HCT116 (cell line): ENCODE data around the gene MAOB. TPM values are rescaled to one million over a fixed set of nuclear protein-coding genes. Genes with fewer than 3 reads are reported as not detected.

Experiments used
- ATAC-seq: fragments of 200-7000 bp; cut with Tn5 transposase; 2 replicates; pipeline ENCODE4 v1.9.1; 2020; ENCODE audit warnings: mild to moderate bottlenecking, moderate library complexity
- BruUV-seq: library from RNA; stranded (reverse); fragments of 400-500 nt; replicated peaks from 2 replicates; lab custom pipeline; 2021; lab: Mats Ljungman, UMichigan
- CTCF ChIA-PET: fragments of 300-600 bp; sonication (Branson Sonifier 250); formaldehyde crosslinking; loops from one replicate; lab custom pipeline; 2021; ENCODE audit warnings: antibody characterized with exemption; lab: Charles Lee
- POLR2A ChIA-PET: fragments of 300-600, 350-600 bp; sonication (Branson Sonifier 250); formaldehyde crosslinking; loops from one replicate; lab custom pipeline; 2021; ENCODE audit warnings: antibody characterized with exemption; lab: Charles Lee
- RAD21 ChIA-PET, 2 experiments: fragments of 300-600 bp; sonication (Branson Sonifier 250); formaldehyde crosslinking; loops; one replicate each; lab custom pipeline; 2023; ENCODE audit warnings: low total read pairs in 2 of 2; ENCODE audit not compliant: uncharacterized antibody in 2 of 2, unreplicated experiment in 2 of 2, low non-redundant PET in 1 of 2; lab: Charles Lee
- DNase-seq: peaks from one replicate; pipeline ENCODE4 v3.0.0-alpha.2; 2010; ENCODE audit warnings: low read depth, low spot score
- H2AFZ ChIP-seq: fragments of 200-600 bp; shearing (Covaris generic), sonication (generic); 2 replicates; pipeline ENCODE4 v1.6.1; 2017; ENCODE audit warnings: low read depth, mixed run types, mixed read lengths, antibody characterized with exemption, low read length; ENCODE audit not compliant: poor library complexity, severe bottlenecking
- H3K27ac ChIP-seq: 2 replicates; pipeline ENCODE4 v1.5.1; 2012; ENCODE audit warnings: low read depth, low read length
- H3K27me3 ChIP-seq: fragments of 200-600 bp; sonication (generic); 2 replicates; pipeline ENCODE4 v1.6.1; 2016; ENCODE audit warnings: mixed run types, low read length, mixed read lengths; ENCODE audit not compliant: insufficient read depth
- H3K36me3 ChIP-seq, 2 experiments: fragments of 200-500 bp in 1 of 2; fragments of 200-600 bp in 1 of 2; sonication (Bioruptor generic) in 1 of 2; sonication (generic) in 1 of 2; 2 replicates each; pipeline versions ENCODE4 v1.5.1 to v1.6.1; 2014 to 2016; ENCODE audit warnings: low read length in 2 of 2, inconsistent platforms in 1 of 2, mixed read lengths in 1 of 2, mixed run types in 1 of 2; ENCODE audit not compliant: insufficient read depth in 2 of 2, control insufficient read depth in 1 of 2
- H3K4me1 ChIP-seq, 2 experiments: fragments of 200-600 bp in 1 of 2; sonication (generic) in 1 of 2; 2 replicates each; pipeline versions ENCODE4 v1.5.1 to v1.6.1; 2012 to 2017; ENCODE audit warnings: low read length in 2 of 2, inconsistent platforms in 1 of 2, mild to moderate bottlenecking in 1 of 2, mixed read lengths in 1 of 2, mixed run types in 1 of 2, moderate library complexity in 1 of 2; ENCODE audit not compliant: insufficient read depth in 2 of 2, control insufficient read depth in 1 of 2
- H3K4me2 ChIP-seq: fragments of 200-600 bp; sonication (generic); 2 replicates; pipeline ENCODE4 v1.6.1; 2017; ENCODE audit warnings: mixed run types, low read length, mixed read lengths
- H3K4me3 ChIP-seq, 2 experiments: fragments of 200-600 bp in 1 of 2; sonication (generic) in 1 of 2; replicated peaks in 1 of 2; 2 replicates each; pipeline ENCODE4 v1.5.1; 2011 to 2016; ENCODE audit warnings: low read length in 2 of 2, control low read depth in 1 of 2, low read depth in 1 of 2, mild to moderate bottlenecking in 1 of 2, mixed read lengths in 1 of 2, mixed run types in 1 of 2
- H3K79me2 ChIP-seq: fragments of 200-600 bp; sonication (generic); 2 replicates; pipeline ENCODE4 v1.6.1; 2017; ENCODE audit warnings: mild to moderate bottlenecking, mixed run types, low read length, moderate library complexity, mixed read lengths; ENCODE audit not compliant: insufficient read depth
- H3K9ac ChIP-seq: fragments of 200-600 bp; sonication (generic); 2 replicates; pipeline ENCODE4 v1.6.1; 2016; ENCODE audit warnings: low read length, mixed read lengths
- H3K9me2 ChIP-seq: fragments of 200-600 bp; sonication (generic), shearing (Covaris generic); 2 replicates; pipeline ENCODE4 v1.6.1; 2017; ENCODE audit warnings: mixed run types, mild to moderate bottlenecking, moderate library complexity; ENCODE audit not compliant: insufficient read depth
- H3K9me3 ChIP-seq, 2 experiments: fragments of 200-500 bp in 1 of 2; fragments of 200-600 bp in 1 of 2; sonication (Bioruptor generic) in 1 of 2; sonication (generic) in 1 of 2; 2 replicates each; pipeline ENCODE4 v1.6.1; 2014 to 2017; ENCODE audit warnings: low read length in 2 of 2, mixed read lengths in 2 of 2, inconsistent platforms in 1 of 2, low read depth in 1 of 2, mild to moderate bottlenecking in 1 of 2, mixed run types in 1 of 2, moderate library complexity in 1 of 2; ENCODE audit not compliant: control insufficient read depth in 1 of 2, insufficient read depth in 1 of 2
- H4K20me1 ChIP-seq: fragments of 200-600 bp; sonication (generic), shearing (Covaris generic); 2 replicates; pipeline ENCODE4 v1.6.1; 2017; ENCODE audit warnings: mixed run types, mild to moderate bottlenecking, moderate library complexity; ENCODE audit not compliant: insufficient read depth
- CBX3 ChIP-seq: IDR thresholded peaks from 2 replicates; pipeline ENCODE4 v1.6.1; 2012; ENCODE audit warnings: low read depth
- CEBPB ChIP-seq: IDR thresholded peaks from 2 replicates; pipeline ENCODE4 v1.6.1; 2012; ENCODE audit warnings: low read depth
- FOSL1 ChIP-seq: IDR thresholded peaks from 2 replicates; pipeline ENCODE4 v1.6.1; 2012; ENCODE audit warnings: low read depth
- RAD21 ChIP-seq: IDR thresholded peaks from 2 replicates; pipeline ENCODE4 v1.6.1; 2012; ENCODE audit warnings: low read depth, mild to moderate bottlenecking
- SIN3A ChIP-seq: IDR thresholded peaks from 2 replicates; pipeline ENCODE4 v1.6.1; 2012; ENCODE audit warnings: low read depth
- SP1 ChIP-seq: IDR thresholded peaks from 2 replicates; pipeline ENCODE4 v1.6.1; 2012; ENCODE audit warnings: low read depth
- SRF ChIP-seq: IDR thresholded peaks from 2 replicates; pipeline ENCODE4 v1.6.1; 2012; ENCODE audit warnings: low read depth
- ZNF274 ChIP-seq: fragments of 200-500 bp; sonication (Bioruptor generic); IDR thresholded peaks from 2 replicates; pipeline ENCODE4 v1.6.1; 2014; ENCODE audit warnings: mild to moderate bottlenecking, low read depth, low read length, inconsistent platforms
- intact Hi-C: fragments of 100-400 bp; cut with micrococcal nuclease; formaldehyde crosslinking; loops from 2 replicates; pipeline ENCODE4 v1.10.0; 2022
- total RNA-seq: library from RNA; stranded (reverse); gene quantifications from one replicate; pipeline ENCODE4 v1.2.1, GENCODE V29; 2021; ENCODE audit not compliant: unreplicated experiment
- TF ChIP-seq, protein P1 (sequence below): IDR thresholded peaks from 2 replicates; pipeline ENCODE4 v1.6.1; 2012; ENCODE audit warnings: low read depth
- TF ChIP-seq, protein P2 (sequence below), 3 experiments: fragments of 200-600 bp in 1 of 3; sonication (generic) in 1 of 3; IDR thresholded peaks in 2 of 3; conservative IDR thresholded peaks in 1 of 3; 2 replicates each; pipeline ENCODE4 v1.5.1; 2012 to 2017; ENCODE audit warnings: low read depth in 2 of 3, low read length in 2 of 3, antibody characterized with exemption in 1 of 3, borderline replicate concordance in 1 of 3, control low read depth in 1 of 3, mild to moderate bottlenecking in 1 of 3, mixed read lengths in 1 of 3, mixed run types in 1 of 3, moderate library complexity in 1 of 3; ENCODE audit not compliant: insufficient read depth in 1 of 3
- TF ChIP-seq, protein P3 (sequence below): IDR thresholded peaks from 2 replicates; pipeline ENCODE4 v1.6.1; 2012
- TF ChIP-seq, protein P4 (sequence below): IDR thresholded peaks from 2 replicates; pipeline ENCODE4 v1.6.1; 2011; ENCODE audit warnings: mild to moderate bottlenecking, low read length, moderate library complexity; ENCODE audit not compliant: insufficient replicate concordance; ENCODE audit errors: extremely low read depth

Gene MAOB
- total RNA-seq, 1 experiment from 2014 or later = 28.2 TPM

DNA sequence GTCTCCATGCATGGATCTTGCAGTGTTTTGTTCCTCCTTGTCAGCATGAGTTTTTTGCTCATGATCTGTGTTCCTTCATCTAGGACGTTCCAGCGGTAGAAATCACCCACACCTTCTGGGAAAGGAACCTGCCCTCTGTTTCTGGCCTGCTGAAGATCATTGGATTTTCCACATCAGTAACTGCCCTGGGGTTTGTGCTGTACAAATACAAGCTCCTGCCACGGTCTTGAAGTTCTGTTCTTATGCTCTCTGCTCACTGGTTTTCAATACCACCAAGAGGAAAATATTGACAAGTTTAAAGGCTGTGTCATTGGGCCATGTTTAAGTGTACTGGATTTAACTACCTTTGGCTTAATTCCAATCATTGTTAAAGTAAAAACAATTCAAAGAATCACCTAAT, 138.0 kb downstream of the MAOB start (continued):
- TF ChIP-seq, protein P1, sequence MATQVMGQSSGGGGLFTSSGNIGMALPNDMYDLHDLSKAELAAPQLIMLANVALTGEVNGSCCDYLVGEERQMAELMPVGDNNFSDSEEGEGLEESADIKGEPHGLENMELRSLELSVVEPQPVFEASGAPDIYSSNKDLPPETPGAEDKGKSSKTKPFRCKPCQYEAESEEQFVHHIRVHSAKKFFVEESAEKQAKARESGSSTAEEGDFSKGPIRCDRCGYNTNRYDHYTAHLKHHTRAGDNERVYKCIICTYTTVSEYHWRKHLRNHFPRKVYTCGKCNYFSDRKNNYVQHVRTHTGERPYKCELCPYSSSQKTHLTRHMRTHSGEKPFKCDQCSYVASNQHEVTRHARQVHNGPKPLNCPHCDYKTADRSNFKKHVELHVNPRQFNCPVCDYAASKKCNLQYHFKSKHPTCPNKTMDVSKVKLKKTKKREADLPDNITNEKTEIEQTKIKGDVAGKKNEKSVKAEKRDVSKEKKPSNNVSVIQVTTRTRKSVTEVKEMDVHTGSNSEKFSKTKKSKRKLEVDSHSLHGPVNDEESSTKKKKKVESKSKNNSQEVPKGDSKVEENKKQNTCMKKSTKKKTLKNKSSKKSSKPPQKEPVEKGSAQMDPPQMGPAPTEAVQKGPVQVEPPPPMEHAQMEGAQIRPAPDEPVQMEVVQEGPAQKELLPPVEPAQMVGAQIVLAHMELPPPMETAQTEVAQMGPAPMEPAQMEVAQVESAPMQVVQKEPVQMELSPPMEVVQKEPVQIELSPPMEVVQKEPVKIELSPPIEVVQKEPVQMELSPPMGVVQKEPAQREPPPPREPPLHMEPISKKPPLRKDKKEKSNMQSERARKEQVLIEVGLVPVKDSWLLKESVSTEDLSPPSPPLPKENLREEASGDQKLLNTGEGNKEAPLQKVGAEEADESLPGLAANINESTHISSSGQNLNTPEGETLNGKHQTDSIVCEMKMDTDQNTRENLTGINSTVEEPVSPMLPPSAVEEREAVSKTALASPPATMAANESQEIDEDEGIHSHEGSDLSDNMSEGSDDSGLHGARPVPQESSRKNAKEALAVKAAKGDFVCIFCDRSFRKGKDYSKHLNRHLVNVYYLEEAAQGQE = no peak
- no peak for TF ChIP-seq SIN3A
- TF ChIP-seq SP1 = no peak

DNA sequence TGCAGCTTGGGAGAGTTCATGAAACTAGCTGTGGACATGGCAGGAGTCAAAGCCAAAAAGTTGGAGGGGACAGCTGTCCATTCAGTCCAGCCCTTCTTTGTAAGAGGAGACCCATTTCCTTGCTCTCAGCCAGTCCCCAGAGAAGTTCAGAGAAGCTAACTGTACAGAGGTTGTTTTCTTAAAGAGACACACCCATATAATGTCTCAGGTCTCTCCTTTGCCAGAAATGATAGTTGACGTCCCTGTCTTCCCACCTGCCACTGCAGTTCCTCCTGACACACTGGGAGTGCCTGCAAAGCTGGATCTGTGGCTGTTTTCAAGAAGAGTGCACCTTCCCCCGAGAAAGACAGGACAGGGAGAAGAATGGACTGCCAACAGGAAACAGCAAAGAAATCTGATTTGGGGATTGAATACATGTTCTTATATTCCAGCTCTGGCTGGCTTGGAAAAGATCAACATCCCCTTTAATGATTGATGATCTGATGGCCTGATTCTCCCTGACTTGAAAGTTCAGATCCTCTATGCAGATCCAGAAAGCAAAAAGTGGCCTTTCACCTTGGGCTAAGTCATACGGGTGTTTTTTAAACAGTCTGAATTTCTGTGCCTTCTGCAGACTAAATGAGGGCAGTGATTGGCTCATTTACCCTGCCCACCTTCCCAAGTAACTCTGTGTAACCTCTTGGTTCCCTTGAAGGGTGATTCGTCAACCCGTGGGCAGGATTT, 139.0 kb downstream of the MAOB start:
- no peaks in the 10 kb centered on the region for H3K4me1 ChIP-seq
- ChIA-PET POLR2A (no interaction called here), RAD21 (no interaction called here), CTCF (no interaction called here)
- H3K4me2 ChIP-seq = no peak overlapping the region
- H3K79me2 ChIP-seq = no peaks in the 10 kb centered on the region
- no peak overlapping the region for H3K27ac ChIP-seq
- H3K4me3 ChIP-seq = no peak overlapping the region
- no peaks in the 10 kb centered on the region for H3K27me3 ChIP-seq
- no peaks in the 10 kb centered on the region for H4K20me1 ChIP-seq
- intact Hi-C loops = no loop called here
- ATAC-seq (no peak), DNase-seq (no peak)
- no peaks in the 10 kb centered on the region; a peak in 1 of 4 replicates for H3K36me3 ChIP-seq
- H3K9ac ChIP-seq = no peak overlapping the region
- H3K9me2 ChIP-seq = no peaks in the 10 kb centered on the region
- H3K9me3 ChIP-seq = no peaks in the 10 kb centered on the region
- BruUV-seq = no TSS peak
- no peak overlapping the region for H2AFZ ChIP-seq
- no peak for TF ChIP-seq SIN3A
- TF ChIP-seq CEBPB = no peak
- TF ChIP-seq, protein P2, sequence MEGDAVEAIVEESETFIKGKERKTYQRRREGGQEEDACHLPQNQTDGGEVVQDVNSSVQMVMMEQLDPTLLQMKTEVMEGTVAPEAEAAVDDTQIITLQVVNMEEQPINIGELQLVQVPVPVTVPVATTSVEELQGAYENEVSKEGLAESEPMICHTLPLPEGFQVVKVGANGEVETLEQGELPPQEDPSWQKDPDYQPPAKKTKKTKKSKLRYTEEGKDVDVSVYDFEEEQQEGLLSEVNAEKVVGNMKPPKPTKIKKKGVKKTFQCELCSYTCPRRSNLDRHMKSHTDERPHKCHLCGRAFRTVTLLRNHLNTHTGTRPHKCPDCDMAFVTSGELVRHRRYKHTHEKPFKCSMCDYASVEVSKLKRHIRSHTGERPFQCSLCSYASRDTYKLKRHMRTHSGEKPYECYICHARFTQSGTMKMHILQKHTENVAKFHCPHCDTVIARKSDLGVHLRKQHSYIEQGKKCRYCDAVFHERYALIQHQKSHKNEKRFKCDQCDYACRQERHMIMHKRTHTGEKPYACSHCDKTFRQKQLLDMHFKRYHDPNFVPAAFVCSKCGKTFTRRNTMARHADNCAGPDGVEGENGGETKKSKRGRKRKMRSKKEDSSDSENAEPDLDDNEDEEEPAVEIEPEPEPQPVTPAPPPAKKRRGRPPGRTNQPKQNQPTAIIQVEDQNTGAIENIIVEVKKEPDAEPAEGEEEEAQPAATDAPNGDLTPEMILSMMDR (IDR thresholded peaks at IDR 0.05 in 2 of 3, conservative IDR thresholded peaks at IDR 0.05 in 1 of 3; ENCODE audit: borderline replicate concordance in 1 of 3, insufficient read depth in 1 of 3, low read depth in 2 of 3, low read length in 2 of 3) = no peak
- TF ChIP-seq, protein P3, sequence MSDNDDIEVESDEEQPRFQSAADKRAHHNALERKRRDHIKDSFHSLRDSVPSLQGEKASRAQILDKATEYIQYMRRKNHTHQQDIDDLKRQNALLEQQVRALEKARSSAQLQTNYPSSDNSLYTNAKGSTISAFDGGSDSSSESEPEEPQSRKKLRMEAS = no peak
- TF ChIP-seq ZNF274 = no peak
- TF ChIP-seq, protein P1 = no peak
- no peak for TF ChIP-seq RAD21
- no peak for TF ChIP-seq SRF
- TF ChIP-seq CBX3 = no peak
- no peak for TF ChIP-seq FOSL1
- TF ChIP-seq, protein P4, sequence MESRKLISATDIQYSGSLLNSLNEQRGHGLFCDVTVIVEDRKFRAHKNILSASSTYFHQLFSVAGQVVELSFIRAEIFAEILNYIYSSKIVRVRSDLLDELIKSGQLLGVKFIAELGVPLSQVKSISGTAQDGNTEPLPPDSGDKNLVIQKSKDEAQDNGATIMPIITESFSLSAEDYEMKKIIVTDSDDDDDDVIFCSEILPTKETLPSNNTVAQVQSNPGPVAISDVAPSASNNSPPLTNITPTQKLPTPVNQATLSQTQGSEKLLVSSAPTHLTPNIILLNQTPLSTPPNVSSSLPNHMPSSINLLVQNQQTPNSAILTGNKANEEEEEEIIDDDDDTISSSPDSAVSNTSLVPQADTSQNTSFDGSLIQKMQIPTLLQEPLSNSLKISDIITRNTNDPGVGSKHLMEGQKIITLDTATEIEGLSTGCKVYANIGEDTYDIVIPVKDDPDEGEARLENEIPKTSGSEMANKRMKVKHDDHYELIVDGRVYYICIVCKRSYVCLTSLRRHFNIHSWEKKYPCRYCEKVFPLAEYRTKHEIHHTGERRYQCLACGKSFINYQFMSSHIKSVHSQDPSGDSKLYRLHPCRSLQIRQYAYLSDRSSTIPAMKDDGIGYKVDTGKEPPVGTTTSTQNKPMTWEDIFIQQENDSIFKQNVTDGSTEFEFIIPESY = no peak
